Neural cell (in vitro differentiated cells): Measurements from ENCODE around the gene CPNE6. TPM values are rescaled to one million over a fixed set of nuclear protein-coding genes. Genes with fewer than 3 reads are reported as not detected.
A peak's percentile ranks its signal among the peaks of the same experiment; 100 is the strongest.

Source experiments
- H2AFZ ChIP-seq: fragments of 200-600, 300-800 bp; sonication (generic), shearing (Covaris generic); 2 replicates; pipeline ENCODE4 v1.6.0; 2014; ENCODE audit warnings: low read depth, mild to moderate bottlenecking, antibody characterized with exemption, low read length, moderate library complexity
- H3F3A ChIP-seq: fragments of 200-600 bp; shearing (Covaris generic); 2 replicates; pipeline ENCODE4 v1.6.1; 2016; ENCODE audit warnings: mild to moderate bottlenecking, moderate library complexity, mixed read lengths, antibody characterized with exemption, low read length; ENCODE audit not compliant: insufficient read depth, poor library complexity, severe bottlenecking
- H3K27ac ChIP-seq: fragments of 200-600, 300-800 bp; sonication (generic), shearing (Covaris generic); 2 replicates; pipeline ENCODE4 v1.5.1; 2014; ENCODE audit warnings: mild to moderate bottlenecking, low read length, moderate library complexity
- H3K27me3 ChIP-seq: fragments of 300-800, 200-600 bp; sonication (generic), shearing (Covaris generic); 2 replicates; pipeline ENCODE4 v1.6.0; 2014; ENCODE audit warnings: mild to moderate bottlenecking, low read depth, low read length, moderate library complexity; ENCODE audit not compliant: insufficient read depth
- H3K36me3 ChIP-seq: fragments of 300-800, 200-600 bp; sonication (generic), shearing (Covaris generic); 2 replicates; pipeline ENCODE4 v1.5.1; 2014; ENCODE audit warnings: mild to moderate bottlenecking, antibody characterized with exemption, low read length, moderate library complexity; ENCODE audit not compliant: insufficient read depth
- H3K4me2 ChIP-seq: fragments of 300-800, 200-600 bp; sonication (generic), shearing (Covaris generic); 2 replicates; pipeline ENCODE4 v1.6.0; 2014; ENCODE audit warnings: mild to moderate bottlenecking, low read length
- H3K4me3 ChIP-seq: fragments of 300-800, 200-600 bp; sonication (generic), shearing (Covaris generic); 2 replicates; pipeline ENCODE4 v1.5.1; 2014; ENCODE audit warnings: mild to moderate bottlenecking, low read length, moderate library complexity
- H3K79me2 ChIP-seq: fragments of 200-600 bp; shearing (Covaris generic); replicated peaks from 2 replicates; pipeline ENCODE4 v1.6.0; 2014; ENCODE audit warnings: mild to moderate bottlenecking, low read length, moderate library complexity; ENCODE audit not compliant: insufficient read depth
- H3K9ac ChIP-seq: fragments of 300-800, 200-600 bp; sonication (generic), shearing (Covaris generic); 2 replicates; pipeline ENCODE4 v1.6.1; 2016; ENCODE audit warnings: mild to moderate bottlenecking, low read length, mixed read lengths
- H3K9me2 ChIP-seq: fragments of 200-600 bp; shearing (Covaris generic); 2 replicates; pipeline ENCODE4 v1.6.1; 2016; ENCODE audit warnings: mild to moderate bottlenecking, low read length, mixed read lengths; ENCODE audit not compliant: insufficient read depth
- H3K9me3 ChIP-seq: fragments of 200-600, 300-800 bp; sonication (generic), shearing (Covaris generic); 2 replicates; pipeline ENCODE4 v1.6.1; 2016; ENCODE audit warnings: mild to moderate bottlenecking, mixed run types, low read length, moderate library complexity, mixed read lengths
- H4K20me1 ChIP-seq: fragments of 200-600 bp; shearing (Covaris generic); 2 replicates; pipeline ENCODE4 v1.6.1; 2016; ENCODE audit warnings: mild to moderate bottlenecking, mixed run types; ENCODE audit not compliant: insufficient read depth
- EP300 ChIP-seq: fragments of 450-650 bp; conservative IDR thresholded peaks from 2 replicates; pipeline ENCODE4 v1.6.1; 2014; ENCODE audit warnings: antibody characterized with exemption, mild to moderate bottlenecking, moderate library complexity; ENCODE audit not compliant: poor library complexity, severe bottlenecking
- EZH2 ChIP-seq: fragments of 200-600, 300-800 bp; shearing (Covaris generic), sonication (generic); IDR thresholded peaks from 2 replicates; pipeline ENCODE4 v1.6.1; 2014; ENCODE audit warnings: antibody characterized with exemption, low read length, borderline replicate concordance, mild to moderate bottlenecking; ENCODE audit not compliant: insufficient read depth, poor library complexity, severe bottlenecking
- MXI1 ChIP-seq: fragments of 450-650 bp; conservative IDR thresholded peaks from 2 replicates; pipeline ENCODE4 v1.6.1; 2014; ENCODE audit warnings: antibody characterized with exemption, mild to moderate bottlenecking; ENCODE audit not compliant: poor library complexity, severe bottlenecking
- RAD21 ChIP-seq: fragments of 450-650 bp; conservative IDR thresholded peaks from 2 replicates; pipeline ENCODE4 v1.6.1; 2014; ENCODE audit warnings: antibody characterized with exemption, mild to moderate bottlenecking, moderate library complexity
- SMC3 ChIP-seq: fragments of 450-650 bp; conservative IDR thresholded peaks from 2 replicates; pipeline ENCODE4 v1.6.1; 2014; ENCODE audit warnings: antibody characterized with exemption, mild to moderate bottlenecking, moderate library complexity; ENCODE audit not compliant: poor library complexity
- polyA plus RNA-seq: library from polyadenylated mRNA; depleted of rRNA; stranded (reverse); fragments of >200 nt; gene quantifications from 2 replicates; pipeline ENCODE4 v1.2.3, GENCODE V29; 2014
- TF ChIP-seq, protein P1 (sequence below): fragments of 450-650 bp; IDR thresholded peaks from 2 replicates; pipeline ENCODE4 v1.5.1; 2014; ENCODE audit warnings: antibody characterized with exemption, mild to moderate bottlenecking, moderate library complexity; ENCODE audit not compliant: poor library complexity, severe bottlenecking
- TF ChIP-seq, protein P2 (sequence below): IDR thresholded peaks from 2 replicates; pipeline ENCODE4 v1.6.1; 2012; ENCODE audit warnings: borderline replicate concordance

CPNE6 gene
- polyA plus RNA-seq, 1 donor from 2014 or later: 4.1 TPM

DNA sequence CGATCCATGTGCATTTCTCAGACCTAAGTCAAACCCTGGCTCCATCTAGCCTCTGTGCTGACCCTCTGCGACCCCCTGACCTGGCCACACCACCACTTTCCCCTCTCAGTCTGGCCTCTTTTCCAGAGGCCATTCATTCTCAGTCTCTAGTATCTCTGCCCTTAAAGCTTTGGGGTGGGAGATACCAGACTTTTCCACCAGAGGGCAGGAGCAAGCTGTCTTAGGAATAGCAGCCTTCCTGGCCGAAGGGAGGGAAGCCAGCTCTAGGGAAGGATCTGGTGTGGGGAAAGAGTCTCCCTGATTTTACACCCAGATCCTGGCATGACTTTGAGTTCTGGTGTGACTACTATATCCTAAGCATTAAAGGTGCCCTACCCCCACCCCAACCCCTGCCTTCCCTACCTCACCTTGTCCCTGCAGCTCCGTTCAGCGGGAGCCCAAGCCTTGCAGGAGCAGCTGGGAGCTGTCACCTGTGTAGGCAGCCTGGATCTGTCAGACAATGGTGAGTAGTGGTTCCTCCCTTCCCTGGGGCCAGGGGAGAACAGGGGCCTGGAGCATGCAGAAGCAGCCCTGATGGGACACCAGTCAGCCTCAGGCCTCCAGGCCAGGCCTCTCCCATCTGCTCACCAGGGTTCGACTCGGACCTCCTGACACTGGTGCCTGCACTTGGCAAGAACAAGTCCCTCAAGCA lies 13.0 kb upstream of the CPNE6 start:
- no peaks in the 10 kb centered on the region for H3K36me3 ChIP-seq
- no peak overlapping the region for H3K9ac ChIP-seq
- H3K4me2 ChIP-seq: no peak overlapping the region
- no peaks in the 10 kb centered on the region for H3K79me2 ChIP-seq
- H3K27ac ChIP-seq: no peak overlapping the region
- H3F3A ChIP-seq: no peaks in the 10 kb centered on the region
- H3K9me2 ChIP-seq: no peaks in the 10 kb centered on the region
- TF ChIP-seq RAD21 (peak; percentile 96), MXI1 (peak; percentile 12), EP300 (no peak), SMC3 (peak; percentile 99), EZH2 (no peak)
- TF ChIP-seq, protein P1, sequence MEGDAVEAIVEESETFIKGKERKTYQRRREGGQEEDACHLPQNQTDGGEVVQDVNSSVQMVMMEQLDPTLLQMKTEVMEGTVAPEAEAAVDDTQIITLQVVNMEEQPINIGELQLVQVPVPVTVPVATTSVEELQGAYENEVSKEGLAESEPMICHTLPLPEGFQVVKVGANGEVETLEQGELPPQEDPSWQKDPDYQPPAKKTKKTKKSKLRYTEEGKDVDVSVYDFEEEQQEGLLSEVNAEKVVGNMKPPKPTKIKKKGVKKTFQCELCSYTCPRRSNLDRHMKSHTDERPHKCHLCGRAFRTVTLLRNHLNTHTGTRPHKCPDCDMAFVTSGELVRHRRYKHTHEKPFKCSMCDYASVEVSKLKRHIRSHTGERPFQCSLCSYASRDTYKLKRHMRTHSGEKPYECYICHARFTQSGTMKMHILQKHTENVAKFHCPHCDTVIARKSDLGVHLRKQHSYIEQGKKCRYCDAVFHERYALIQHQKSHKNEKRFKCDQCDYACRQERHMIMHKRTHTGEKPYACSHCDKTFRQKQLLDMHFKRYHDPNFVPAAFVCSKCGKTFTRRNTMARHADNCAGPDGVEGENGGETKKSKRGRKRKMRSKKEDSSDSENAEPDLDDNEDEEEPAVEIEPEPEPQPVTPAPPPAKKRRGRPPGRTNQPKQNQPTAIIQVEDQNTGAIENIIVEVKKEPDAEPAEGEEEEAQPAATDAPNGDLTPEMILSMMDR: peak; percentile 93
- TF ChIP-seq, protein P2, sequence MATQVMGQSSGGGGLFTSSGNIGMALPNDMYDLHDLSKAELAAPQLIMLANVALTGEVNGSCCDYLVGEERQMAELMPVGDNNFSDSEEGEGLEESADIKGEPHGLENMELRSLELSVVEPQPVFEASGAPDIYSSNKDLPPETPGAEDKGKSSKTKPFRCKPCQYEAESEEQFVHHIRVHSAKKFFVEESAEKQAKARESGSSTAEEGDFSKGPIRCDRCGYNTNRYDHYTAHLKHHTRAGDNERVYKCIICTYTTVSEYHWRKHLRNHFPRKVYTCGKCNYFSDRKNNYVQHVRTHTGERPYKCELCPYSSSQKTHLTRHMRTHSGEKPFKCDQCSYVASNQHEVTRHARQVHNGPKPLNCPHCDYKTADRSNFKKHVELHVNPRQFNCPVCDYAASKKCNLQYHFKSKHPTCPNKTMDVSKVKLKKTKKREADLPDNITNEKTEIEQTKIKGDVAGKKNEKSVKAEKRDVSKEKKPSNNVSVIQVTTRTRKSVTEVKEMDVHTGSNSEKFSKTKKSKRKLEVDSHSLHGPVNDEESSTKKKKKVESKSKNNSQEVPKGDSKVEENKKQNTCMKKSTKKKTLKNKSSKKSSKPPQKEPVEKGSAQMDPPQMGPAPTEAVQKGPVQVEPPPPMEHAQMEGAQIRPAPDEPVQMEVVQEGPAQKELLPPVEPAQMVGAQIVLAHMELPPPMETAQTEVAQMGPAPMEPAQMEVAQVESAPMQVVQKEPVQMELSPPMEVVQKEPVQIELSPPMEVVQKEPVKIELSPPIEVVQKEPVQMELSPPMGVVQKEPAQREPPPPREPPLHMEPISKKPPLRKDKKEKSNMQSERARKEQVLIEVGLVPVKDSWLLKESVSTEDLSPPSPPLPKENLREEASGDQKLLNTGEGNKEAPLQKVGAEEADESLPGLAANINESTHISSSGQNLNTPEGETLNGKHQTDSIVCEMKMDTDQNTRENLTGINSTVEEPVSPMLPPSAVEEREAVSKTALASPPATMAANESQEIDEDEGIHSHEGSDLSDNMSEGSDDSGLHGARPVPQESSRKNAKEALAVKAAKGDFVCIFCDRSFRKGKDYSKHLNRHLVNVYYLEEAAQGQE: peak; percentile 20
- no peaks in the 10 kb centered on the region for H3K27me3 ChIP-seq
- H4K20me1 ChIP-seq: no peaks in the 10 kb centered on the region
- H3K9me3 ChIP-seq: no peaks in the 10 kb centered on the region
- H2AFZ ChIP-seq: no peak overlapping the region
- H3K4me3 ChIP-seq: no peak overlapping the region

DNA sequence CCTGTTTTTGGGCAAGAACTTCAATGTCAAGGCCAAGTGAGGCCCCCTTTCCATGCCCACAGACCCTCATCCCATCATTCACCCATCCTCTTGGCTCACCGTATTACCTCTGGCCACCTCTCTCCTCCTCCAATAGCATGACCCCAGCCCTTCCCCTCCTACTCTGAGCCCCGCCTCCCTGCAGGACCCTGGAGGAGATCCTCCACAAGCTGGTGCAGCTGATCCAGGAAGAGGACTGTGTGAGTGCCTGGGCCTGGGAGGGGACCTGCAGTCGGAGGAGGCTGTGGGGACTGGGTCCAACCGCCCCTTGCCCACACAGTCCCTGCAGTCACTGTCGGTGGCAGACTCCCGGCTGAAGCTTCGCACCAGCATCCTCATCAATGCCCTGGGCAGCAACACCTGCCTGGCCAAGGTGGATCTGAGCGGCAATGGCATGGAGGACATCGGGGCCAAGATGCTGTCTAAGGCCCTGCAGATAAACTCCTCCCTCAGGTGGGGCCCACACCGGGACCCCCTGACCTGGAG lies 12.3 kb upstream of the CPNE6 start:
- Histone ChIP-seq H3K4me2 (no peak overlapping the region), H3K79me2 (no peaks in the 10 kb centered on the region), H3K9me2 (no peaks in the 10 kb centered on the region), H3K4me3 (no peak overlapping the region), H3K36me3 (no peaks in the 10 kb centered on the region), H3K9me3 (no peaks in the 10 kb centered on the region), H3K27ac (no peak overlapping the region), H3K9ac (no peak overlapping the region), H3F3A (no peaks in the 10 kb centered on the region), H2AFZ (no peak overlapping the region), H4K20me1 (no peaks in the 10 kb centered on the region), H3K27me3 (no peaks in the 10 kb centered on the region)
- no peak for TF ChIP-seq EZH2
- TF ChIP-seq, protein P1: no peak
- no peak for TF ChIP-seq SMC3
- TF ChIP-seq EP300: no peak
